Measurements from ENCODE around the gene HMGN3. TPM values are rescaled to one million over a fixed set of nuclear protein-coding genes. Genes with fewer than 3 reads are reported as not detected.

Gene HMGN3
- total and polyA plus RNA-seq, 2 of the 13 experiments (the other 11 are each of a cell fraction or from before 2014, with no cell fraction given) = 67.9 to 145 TPM

DNA sequence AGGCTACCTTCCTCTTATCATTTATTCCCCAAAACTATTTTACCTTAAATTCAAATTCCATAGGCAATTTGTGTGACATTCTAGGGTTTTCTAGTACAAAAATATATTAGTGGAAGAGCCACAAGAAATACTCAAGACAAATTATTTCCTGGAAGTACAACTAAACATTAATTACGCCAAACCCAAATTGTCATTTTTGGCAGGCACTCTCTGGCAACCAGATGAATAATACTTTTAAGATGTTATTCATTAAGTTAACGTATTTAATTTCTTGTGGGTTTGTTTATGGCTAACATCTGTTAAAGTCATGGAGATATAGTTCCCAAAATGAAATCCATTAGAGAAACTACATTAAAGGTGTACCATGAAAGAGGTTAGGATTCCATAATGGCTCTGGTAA, 40.5 kb downstream of the HMGN3 start:
- no peak overlapping the region for H3K4me3 ChIP-seq (replicated peaks in 1 of 3; ENCODE audit: insufficient read depth in 1 of 3, low read depth in 2 of 3, low read length in 3 of 3)
- H2AFZ ChIP-seq (ENCODE audit: low read length) = no peak overlapping the region
- no peaks in the 10 kb centered on the region for H3K79me2 ChIP-seq (ENCODE audit: insufficient read depth, low read length)
- H3K4me2 ChIP-seq (ENCODE audit: low read depth, low read length) = no peak overlapping the region
- no peaks in the 10 kb centered on the region for H3K36me3 ChIP-seq (replicated peaks in 1 of 2; ENCODE audit: control insufficient read depth in 1 of 2, insufficient read depth in 2 of 2, low read length in 2 of 2)
- no peak overlapping the region for H3K9ac ChIP-seq (ENCODE audit: insufficient read depth, low read depth, low read length)
- WGBS (ENCODE audit: low lambda C conversion rate) = 97% methylated on average over 2 of the region's 2 CpGs
- in situ Hi-C loops (cut with HindIII; ENCODE audit: extremely low pct_ligation_motif_present, low pct_unique_long_range_greater_than_20kb) = no loop called here
- BruUV-seq (replicated peaks) = no TSS peak
- ATAC-seq (no peak), FAIRE-seq (no peak), DNase-seq (ENCODE audit: low spot score) (no peak)
- H3K27ac ChIP-seq (ENCODE audit: extremely low read length, insufficient read depth, low read length) = no peak overlapping the region
- H4K20me1 ChIP-seq (ENCODE audit: insufficient read depth, low read length) = no peaks in the 10 kb centered on the region
- H3K27me3 ChIP-seq (ENCODE audit: control insufficient read depth in 1 of 2, insufficient read depth in 2 of 2, low read length in 2 of 2) = no peaks in the 10 kb centered on the region
- H3K4me1 ChIP-seq (ENCODE audit: insufficient read depth, low read length) = peaks cover 8% of the 10 kb centered on the region
- H3K9me3 ChIP-seq (ENCODE audit: low read length) = peaks cover 7% of the 10 kb centered on the region
- TF ChIP-seq CBX1 (IDR thresholded peaks at IDR 0.05; ENCODE audit: low read depth) (no peak), YY1 (IDR thresholded peaks at IDR 0.05; ENCODE audit: insufficient read depth, insufficient replicate concordance, low read depth, low read length) (no peak), NR2C2 (CRISPR knock-in tag; IDR thresholded peaks at IDR 0.05; ENCODE audit: borderline replicate concordance) (no peak), REPIN1 (CRISPR knock-in tag; IDR thresholded peaks at IDR 0.05; ENCODE audit: borderline replicate concordance, low read depth) (no peak), MED13 (CRISPR knock-in tag; IDR thresholded peaks at IDR 0.05) (no peak), ZNF143 (CRISPR knock-in tag; IDR thresholded peaks at IDR 0.05) (no peak), MIXL1 (CRISPR knock-in tag; IDR thresholded peaks at IDR 0.05) (no peak), CREBL2 (CRISPR knock-in tag; IDR thresholded peaks at IDR 0.05; ENCODE audit: borderline replicate concordance) (no peak), GABPA (IDR thresholded peaks at IDR 0.05; ENCODE audit: low read depth, low read length) (no peak), GABPA (CRISPR knock-in tag; IDR thresholded peaks at IDR 0.05; ENCODE audit: low read depth) (no peak), ZBTB7A (CRISPR knock-in tag; IDR thresholded peaks at IDR 0.05) (no peak), ZNF550 (CRISPR knock-in tag; IDR thresholded peaks at IDR 0.05; ENCODE audit: borderline replicate concordance) (no peak)
- TF ChIP-seq, protein P1, sequence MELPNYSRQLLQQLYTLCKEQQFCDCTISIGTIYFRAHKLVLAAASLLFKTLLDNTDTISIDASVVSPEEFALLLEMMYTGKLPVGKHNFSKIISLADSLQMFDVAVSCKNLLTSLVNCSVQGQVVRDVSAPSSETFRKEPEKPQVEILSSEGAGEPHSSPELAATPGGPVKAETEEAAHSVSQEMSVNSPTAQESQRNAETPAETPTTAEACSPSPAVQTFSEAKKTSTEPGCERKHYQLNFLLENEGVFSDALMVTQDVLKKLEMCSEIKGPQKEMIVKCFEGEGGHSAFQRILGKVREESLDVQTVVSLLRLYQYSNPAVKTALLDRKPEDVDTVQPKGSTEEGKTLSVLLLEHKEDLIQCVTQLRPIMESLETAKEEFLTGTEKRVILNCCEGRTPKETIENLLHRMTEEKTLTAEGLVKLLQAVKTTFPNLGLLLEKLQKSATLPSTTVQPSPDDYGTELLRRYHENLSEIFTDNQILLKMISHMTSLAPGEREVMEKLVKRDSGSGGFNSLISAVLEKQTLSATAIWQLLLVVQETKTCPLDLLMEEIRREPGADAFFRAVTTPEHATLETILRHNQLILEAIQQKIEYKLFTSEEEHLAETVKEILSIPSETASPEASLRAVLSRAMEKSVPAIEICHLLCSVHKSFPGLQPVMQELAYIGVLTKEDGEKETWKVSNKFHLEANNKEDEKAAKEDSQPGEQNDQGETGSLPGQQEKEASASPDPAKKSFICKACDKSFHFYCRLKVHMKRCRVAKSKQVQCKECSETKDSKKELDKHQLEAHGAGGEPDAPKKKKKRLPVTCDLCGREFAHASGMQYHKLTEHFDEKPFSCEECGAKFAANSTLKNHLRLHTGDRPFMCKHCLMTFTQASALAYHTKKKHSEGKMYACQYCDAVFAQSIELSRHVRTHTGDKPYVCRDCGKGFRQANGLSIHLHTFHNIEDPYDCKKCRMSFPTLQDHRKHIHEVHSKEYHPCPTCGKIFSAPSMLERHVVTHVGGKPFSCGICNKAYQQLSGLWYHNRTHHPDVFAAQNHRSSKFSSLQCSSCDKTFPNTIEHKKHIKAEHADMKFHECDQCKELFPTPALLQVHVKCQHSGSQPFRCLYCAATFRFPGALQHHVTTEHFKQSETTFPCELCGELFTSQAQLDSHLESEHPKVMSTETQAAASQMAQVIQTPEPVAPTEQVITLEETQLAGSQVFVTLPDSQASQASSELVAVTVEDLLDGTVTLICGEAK (IDR thresholded peaks at IDR 0.05) = no peak
- TF ChIP-seq, protein P1 (CRISPR knock-in tag; IDR thresholded peaks at IDR 0.05) = no peak
- intact Hi-C loops (cut with micrococcal nuclease; ENCODE audit: unreplicated experiment) = no loop called here
- CTCF ChIA-PET (ENCODE audit: low intra/inter-chr PET ratio, low total read pairs) = no interaction called here
- POLR2A ChIA-PET = no interaction called here

Measured in HepG2 (cell line).